ENCODE data around the gene SEMA6A.
A peak's percentile ranks its signal among the peaks of the same experiment; 100 is the strongest.

SEMA6A gene

DNA sequence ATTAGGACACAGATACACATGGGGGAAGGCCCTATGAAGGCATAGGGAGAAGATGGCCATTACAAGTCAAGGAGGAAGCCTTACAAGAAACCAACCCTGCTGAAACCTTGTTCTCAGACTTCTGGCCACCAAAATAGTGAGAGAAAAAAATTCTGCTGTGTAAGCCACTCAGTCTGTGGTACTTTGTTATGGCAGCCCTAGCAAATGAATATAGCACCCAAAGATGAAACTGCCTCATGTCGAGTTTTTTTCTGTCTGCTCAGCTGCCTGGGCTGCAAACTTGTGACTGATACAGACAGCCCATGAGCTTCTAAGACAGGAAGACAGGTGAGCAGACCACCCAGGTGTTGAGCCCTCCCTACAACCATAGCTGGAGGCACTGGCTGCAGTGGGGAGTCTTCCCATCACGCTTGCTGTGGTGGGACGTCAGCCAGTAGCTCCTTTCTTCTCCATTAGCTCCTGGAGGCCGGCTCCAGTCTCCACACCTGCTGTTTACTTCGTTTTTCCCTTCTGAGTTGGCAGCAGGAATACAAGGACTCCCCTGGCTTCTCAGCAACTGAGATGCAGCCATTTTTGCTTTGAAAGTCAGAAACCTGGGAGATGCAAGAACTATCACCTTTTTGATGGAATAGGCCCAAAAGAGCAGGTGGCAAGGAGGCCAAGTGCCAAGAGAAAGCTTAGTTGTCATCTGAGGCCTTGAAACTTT is 164.9 kb downstream of the SEMA6A start:
- DNase-seq (ENCODE audit: low read depth, low spot score): no peak

DNA sequence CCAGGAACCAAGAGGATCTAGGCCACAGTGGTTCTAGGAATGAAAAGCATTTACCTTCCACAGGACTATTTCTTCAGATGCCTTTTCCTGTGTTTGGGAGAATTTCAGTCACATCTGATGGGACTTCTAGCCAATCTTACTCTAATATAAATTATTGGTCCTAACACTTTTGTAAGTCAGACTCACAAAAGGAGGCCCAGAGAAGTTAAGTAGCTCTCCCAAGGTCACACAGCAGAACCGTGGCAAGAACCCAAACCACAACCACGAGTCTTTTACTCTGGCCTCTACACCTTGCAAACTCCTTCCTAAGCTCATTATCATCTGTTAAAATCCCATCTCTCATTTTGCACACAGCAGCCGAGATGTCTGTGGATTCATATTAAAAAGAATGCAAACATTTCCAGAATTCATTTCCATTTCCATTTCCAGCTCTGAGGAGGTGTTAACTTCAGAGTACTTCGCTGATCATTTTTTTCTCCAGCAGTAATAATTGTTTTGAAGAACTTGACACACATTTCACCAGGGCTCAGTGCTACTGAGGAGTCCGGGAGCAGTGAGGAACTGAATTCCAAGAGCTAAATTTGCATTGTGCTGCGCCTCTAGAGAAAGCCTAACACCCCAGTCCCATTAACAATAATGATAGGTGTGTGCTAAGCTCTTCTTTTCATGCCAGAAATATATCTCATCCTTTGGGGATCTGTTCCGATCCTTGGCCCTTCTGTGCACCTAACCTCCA is 168.1 kb downstream of the SEMA6A start:
- no peak for DNase-seq (ENCODE audit: low read depth, low spot score)

DNA sequence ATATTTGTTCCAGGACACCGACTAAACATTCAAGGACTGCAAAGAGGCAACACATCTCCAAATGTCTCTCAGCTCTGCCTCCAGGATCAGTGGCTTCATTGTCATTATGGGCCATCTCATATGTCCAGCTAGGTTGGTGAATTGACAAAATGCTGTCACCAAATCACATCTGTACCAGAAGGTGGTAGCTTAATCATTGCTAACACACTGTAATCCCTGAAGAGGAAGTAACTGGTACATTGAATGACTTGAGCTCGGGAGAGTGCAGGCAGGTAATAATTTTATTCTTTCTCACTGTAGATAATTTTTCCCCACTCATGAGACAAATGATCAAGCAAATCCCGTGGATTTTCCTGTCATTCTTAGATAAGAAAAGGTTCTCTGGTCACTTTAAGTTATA is 169.8 kb downstream of the SEMA6A start:
- no peak for DNase-seq (ENCODE audit: low read depth, low spot score)

DNA sequence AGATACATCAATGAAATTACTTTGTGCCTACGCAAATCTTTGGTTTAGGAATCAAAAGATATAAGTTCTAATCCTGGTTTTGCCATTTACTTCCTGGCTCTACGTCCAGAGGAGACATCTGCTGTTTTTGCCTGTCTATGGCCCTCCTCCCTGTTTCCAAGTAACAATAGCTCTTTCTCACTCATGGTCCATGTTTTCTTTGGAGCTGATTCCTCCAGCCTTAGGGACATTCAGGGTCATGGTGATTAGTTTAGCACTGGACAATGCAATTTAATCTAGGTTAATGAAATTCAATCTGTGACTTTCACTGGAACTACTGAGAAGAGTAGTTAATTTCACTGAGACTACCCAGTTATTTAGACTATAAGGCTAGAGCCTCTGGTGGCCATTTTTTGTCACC is 170.6 kb downstream of the SEMA6A start:
- no peak for DNase-seq (ENCODE audit: low read depth, low spot score)

- DNase-seq (ENCODE audit: low read depth, low spot score): no peak
These were observed 172.4 kb downstream of the SEMA6A start for GRCh38 chr5:116402235-116402634.

GRCh38 chr5:116401576-116401975 is 173.0 kb downstream of the SEMA6A start:
- DNase-seq (ENCODE audit: low read depth, low spot score): no peak

- DNase-seq (ENCODE audit: low read depth, low spot score): no peak
These were observed 178.0 kb downstream of the SEMA6A start for GRCh38 chr5:116396476-116397099.

DNA sequence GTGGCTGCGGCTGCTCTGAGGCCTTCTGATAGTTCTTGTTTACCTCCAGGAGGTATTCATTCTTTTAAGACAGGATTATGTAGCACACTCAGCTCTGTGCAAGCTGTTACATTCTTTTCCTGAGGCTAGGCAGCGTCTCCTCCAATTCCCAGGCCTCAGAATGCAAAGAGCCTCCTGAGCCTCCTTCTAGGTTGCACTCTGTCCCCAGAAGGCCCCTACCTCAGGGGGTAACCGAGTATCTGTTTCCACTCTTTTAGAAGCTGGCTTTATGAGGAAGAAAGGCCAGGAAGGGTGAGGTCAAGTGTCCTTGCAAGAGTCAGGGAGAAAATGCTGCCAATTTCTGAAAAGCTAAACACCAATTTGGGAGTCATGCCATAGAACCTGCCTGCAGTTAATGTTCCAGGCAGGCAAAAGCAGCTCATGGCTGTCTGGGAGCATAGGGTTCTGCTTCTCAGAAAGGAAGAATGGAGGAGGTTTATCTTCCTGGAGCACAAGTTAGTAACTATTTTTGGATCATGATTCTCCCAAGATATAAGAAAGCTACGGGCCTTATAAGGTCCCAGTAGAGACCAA is 178.9 kb downstream of the SEMA6A start:
- DNase-seq (ENCODE audit: low read depth, low spot score): peak; percentile 56

- DNase-seq (ENCODE audit: low read depth, low spot score): peak; percentile 17
These were observed 179.4 kb downstream of the SEMA6A start for GRCh38 chr5:116395226-116395625.

DNA sequence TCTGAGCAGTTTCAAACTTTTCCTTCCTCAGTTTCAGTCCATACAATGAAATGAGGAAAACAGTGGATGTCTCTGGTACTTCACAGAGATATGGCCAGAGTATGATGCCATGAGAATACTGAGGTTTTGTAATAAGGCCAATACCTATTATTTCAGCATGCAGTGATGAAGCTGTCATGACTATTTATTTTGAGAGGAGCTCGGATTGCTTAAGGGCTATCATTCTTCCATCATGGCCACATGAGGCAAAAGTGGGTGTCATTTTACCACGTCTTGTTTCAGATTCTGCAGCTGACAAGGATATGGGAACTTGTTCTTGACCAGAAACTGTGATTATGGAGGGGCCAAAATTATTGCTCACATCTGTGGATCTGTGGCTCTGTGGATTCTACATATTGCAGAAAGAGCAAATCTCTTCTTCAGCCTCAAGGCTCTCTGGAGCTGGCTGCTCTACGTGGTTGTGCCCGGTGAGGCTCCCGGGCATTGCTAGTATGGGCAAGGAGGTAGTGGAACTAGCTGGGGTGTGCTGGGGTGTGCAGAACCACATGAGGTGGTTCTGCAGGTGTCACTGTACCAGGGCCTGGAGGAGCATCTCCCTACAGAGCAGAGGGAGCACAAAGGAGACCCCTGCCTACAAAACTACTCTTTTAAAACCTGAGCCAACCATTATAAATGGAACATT is 180.3 kb downstream of the SEMA6A start:
- no peak for DNase-seq (ENCODE audit: low read depth, low spot score)

Data from ELF-1 (cell line).